ENCODE measurements around the gene TF.

- TF ChIP-seq EZH2 (IDR thresholded peaks at IDR 0.05; ENCODE audit: low read depth, low read length, severe bottlenecking) (no peak), CTCF (IDR thresholded peaks at IDR 0.05; ENCODE audit: control extremely low read depth in 1 of 3, insufficient read depth in 1 of 3, low read depth in 1 of 3, low read length in 3 of 3) (no peak), USF2 (IDR thresholded peaks at IDR 0.05; ENCODE audit: low read length) (no peak), SRF (IDR thresholded peaks at IDR 0.05; ENCODE audit: low read depth, low read length) (no peak), SUZ12 (IDR thresholded peaks at IDR 0.05; ENCODE audit: low read length) (no peak), POLR2AphosphoS5 (IDR thresholded peaks at IDR 0.05; ENCODE audit: low read depth, low read length) (no peak), HDAC2 (IDR thresholded peaks at IDR 0.05; ENCODE audit: borderline replicate concordance in 1 of 2, low read depth in 2 of 2, low read length in 2 of 2) (no peak), CREB1 (IDR thresholded peaks at IDR 0.05) (no peak), TAF1 (IDR thresholded peaks at IDR 0.05; ENCODE audit: low read depth, low read length) (no peak)
Measured at GRCh38 chr3:133747907-133748639, 1.9 kb downstream of the TF start.
